ACHN (cell line): Measurements from ENCODE around the gene KLHL17.

Source experiments
- DNase-seq: peaks from one replicate; pipeline ENCODE4 v3.0.0-alpha.2; 2015
- in situ Hi-C: cut with HindIII; loops from 2 replicates; pipeline ENCODE4 v1.10.0; 2017; ENCODE audit warnings: low sequenced_read_pairs, low pct_ligation_motif_present, low pct_unique_long_range_greater_than_20kb

Gene KLHL17

DNA sequence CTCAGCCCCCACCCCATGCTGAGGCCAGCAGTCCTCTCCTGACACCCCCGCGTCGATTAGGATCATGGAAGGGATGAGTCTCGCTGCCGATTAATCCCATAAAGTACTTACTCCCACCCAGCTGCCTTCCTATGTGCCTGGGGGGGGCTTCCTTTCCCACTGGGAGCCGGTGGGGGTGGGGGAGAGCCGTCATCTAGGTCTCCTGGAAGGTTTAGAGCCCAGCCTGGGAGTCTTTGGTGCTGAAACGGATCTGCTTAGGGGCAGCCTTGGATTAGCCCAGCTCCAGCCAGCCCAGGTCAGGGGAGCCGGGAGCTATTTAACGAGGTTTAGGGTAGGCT is 26.8 kb upstream of the KLHL17 start:
- in situ Hi-C loops: no loop called here
- no peak for DNase-seq

DNA sequence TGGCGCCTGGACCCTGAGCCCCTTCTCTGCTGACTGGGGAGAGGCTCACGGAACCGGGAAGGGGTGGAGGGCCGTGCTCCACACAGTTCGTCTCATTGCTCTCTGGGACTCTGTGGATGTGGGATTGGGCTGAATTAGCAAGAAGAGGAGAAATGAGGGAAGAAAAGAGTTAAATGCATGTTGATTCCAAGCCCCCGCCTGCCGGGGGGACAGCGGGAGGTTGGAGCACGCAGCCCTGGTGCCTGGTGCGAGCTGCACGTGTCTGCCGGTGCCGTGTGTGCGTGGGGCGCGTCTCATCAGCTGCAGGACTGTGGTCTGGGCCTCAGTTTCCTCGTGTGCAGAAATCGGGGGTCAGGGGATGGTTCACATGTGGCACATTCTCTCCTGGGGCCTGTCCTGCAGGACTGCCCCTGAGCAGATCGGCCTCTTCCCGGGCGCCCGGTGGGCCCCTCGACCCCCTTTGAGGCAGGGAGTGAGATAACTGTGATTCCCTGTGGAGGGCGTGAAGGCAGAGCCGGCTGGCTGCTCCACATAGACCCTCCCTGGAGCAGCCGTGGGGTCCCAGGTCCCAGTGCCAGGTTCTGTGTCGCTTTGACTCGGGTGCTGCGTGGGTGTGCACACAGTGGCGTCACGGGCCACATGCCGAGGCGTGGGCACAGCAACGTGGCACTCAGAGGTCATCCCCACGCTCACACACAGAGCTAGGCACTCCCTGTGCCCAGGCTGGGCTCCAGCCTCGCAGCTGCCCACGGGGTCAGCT is 25.2 kb upstream of the KLHL17 start:
- in situ Hi-C loops: no loop called here
- no peak for DNase-seq

DNA sequence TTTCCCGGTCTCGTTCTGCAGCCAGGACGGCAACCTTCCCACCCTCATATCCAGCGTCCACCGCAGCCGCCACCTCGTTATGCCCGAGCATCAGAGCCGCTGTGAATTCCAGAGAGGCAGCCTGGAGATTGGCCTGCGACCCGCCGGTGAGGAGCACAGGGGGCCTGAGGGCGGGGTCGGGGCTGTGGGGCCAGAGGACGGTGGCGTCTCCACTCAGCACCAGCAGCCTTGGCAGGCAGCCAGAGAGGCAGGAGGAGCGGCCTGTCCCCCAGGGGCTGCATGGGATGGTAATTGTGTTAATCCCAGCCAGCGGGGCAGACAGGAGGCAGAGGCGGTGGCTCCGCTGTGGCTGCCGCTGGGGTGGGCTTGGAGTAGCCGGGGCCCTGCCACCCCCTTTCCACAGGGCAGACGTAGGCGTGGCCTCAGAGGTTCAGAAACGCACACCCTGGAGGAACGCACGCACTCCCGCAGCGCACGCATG is 24.6 kb upstream of the KLHL17 start:
- in situ Hi-C loops: no loop called here
- no peak for DNase-seq

DNA sequence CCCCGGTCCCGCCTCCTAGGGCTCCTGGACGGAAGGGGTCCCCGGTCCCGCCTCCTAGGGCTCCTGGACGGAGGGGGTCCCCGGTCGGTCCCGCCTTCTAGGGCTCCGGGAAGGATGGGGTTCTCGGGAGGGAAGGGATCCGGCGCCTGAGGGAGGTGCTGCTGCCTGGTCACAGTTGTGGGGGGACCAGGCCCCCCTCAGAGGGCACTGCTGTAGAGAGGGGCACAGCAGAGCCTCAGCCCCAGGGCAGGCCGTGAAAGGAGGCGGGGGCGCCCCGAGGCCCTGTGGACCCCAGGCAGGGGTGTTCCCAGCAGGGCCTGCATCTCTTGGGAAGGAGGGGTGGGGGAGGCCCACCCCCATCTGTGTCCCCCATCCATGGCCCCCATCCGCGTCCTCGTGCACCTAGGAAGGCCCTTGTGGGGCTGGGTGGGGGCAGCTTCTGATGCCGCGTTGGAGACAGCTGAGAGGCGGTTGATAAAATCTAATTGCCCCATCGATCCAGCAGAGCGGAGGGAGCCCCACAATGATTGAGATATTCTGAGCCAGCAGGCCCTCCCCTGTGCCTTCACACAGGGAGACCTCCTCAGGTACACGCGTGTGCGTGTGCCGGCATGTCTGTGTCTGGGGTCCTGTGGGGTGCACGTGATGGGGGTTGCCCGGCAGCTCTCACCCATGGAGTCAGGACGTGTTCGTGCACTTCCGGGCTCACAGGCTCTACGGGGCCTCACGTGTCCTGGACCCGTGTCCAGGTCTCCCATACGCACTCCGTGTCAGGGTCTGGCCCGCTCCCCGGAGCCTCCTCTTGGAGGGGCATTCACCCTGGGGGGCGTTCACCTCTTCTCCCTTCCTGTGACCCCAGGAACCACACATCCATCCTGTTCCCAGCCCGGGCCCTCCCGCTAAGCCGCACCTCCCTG is 23.8 kb upstream of the KLHL17 start:
- DNase-seq: no peak
- in situ Hi-C loops: no loop called here

DNA sequence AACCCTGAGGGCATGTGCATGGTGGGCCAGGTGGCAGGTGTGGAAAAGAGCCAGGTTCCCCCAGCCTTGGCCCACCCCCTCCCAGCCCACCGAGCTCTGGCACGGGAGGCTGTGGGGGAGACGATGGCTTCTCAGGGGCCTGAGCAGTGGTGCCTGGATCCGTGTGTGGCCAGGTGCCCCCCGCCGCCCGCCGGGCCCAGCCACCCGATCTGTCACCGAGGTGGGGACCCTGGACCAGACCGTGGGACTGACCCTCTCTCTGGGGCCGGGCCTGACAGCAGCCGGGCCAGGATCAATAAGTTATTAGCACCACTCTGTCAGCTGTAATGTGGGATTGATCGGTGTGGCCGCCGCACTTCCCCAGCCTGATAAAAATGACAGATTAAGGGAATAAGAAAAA is 22.9 kb upstream of the KLHL17 start:
- in situ Hi-C loops: no loop called here

DNA sequence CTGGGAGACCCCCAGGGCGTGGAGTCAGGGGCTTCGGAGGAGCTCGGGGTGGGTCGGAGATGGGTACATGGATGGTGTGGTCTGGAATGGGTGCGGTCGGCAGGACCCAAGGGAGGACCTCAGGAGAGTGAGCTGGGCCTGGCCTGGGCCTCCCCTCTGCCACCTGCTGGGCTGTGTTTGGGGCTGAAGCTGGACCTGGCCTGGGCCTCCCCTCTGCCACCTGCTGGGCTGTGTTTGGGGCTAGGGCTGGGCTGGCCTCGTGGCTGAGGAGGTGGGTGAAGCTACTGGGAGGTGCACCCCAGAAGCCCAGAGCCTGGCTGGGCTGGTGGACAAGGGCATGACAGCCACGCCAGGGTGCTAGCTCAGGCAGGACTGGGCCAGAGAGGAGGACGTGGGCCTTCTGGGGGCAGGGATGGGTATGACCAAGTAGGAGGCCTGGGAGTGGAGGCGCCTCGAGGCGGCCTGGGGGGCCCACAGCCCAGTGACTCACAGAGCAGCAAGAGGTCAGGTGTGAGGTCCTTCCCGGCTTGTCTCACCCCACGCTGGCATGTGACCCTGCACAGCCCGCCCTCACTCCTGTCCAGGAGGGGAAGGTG is 22.2 kb upstream of the KLHL17 start:
- in situ Hi-C loops: no loop called here
- DNase-seq: peak; percentile 67

More for the DNA sequence above, 22.9 kb upstream of the KLHL17 start:
- no peak for DNase-seq

DNA sequence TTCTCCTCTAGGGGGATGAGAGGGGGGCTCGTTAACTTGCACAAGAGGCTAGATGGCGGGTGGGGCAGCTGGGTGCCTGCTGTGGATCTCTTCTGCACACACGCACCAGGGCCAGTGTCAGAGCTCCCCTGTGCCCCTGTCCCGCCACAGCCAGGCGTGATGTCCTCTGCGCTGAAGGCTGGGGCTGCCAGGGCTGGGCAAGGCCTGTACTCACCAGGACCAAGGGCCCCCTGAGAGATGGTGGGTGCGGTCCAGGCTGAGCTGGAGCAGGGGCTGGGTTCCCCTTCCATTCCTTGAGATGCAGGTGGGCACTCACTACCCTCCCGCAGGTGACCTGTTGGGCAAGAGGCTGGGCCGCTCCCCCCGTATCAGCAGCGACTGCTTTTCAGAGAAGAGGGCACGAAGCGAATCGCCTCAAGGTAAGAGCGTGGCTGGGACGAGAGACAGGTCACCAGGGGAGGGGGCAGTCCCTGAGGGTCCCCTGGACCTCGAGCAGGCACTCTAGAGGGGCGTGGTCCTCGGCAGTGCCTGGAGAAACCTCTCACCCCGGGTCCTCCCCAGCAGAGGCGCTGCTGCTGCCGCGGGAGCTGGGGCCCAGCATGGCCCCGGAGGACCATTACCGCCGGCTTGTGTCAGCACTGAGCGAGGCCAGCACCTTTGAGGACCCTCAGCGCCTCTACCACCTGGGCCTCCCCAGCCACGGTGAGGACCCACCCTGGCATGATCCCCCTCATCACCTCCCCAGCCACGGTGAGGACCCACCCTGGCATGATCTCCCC is 21.5 kb upstream of the KLHL17 start:
- DNase-seq: no peak
- in situ Hi-C loops: no loop called here

DNA sequence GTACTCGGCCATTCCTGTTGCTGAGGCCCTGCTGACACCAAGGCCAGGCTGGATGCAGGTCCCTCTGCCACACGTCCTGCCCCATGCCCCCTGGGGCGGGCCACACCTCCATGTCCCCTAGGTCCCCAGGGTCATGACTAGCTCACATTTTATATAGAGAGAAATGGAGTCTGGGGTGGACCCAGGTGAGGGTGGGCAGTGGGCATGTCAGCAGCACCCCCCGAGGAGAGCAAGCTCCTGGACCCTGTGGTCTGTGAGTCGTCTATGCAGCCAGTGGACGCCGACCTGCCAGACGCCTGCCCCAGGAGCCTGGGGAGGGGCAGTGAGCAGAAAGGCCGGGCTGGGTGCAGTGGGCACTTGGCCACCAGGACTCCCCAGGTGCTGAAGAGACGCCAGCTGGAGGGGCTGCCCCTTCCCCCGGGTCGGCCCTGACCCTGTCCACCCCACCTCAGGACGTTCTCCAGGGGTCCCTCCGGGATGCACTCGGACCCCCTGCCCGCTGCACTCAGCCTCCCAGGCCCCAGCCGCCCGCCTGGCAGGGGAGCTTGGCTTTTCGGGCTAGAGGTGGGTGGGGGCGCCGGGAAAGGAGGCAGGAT is 20.8 kb upstream of the KLHL17 start:
- in situ Hi-C loops: no loop called here

DNA sequence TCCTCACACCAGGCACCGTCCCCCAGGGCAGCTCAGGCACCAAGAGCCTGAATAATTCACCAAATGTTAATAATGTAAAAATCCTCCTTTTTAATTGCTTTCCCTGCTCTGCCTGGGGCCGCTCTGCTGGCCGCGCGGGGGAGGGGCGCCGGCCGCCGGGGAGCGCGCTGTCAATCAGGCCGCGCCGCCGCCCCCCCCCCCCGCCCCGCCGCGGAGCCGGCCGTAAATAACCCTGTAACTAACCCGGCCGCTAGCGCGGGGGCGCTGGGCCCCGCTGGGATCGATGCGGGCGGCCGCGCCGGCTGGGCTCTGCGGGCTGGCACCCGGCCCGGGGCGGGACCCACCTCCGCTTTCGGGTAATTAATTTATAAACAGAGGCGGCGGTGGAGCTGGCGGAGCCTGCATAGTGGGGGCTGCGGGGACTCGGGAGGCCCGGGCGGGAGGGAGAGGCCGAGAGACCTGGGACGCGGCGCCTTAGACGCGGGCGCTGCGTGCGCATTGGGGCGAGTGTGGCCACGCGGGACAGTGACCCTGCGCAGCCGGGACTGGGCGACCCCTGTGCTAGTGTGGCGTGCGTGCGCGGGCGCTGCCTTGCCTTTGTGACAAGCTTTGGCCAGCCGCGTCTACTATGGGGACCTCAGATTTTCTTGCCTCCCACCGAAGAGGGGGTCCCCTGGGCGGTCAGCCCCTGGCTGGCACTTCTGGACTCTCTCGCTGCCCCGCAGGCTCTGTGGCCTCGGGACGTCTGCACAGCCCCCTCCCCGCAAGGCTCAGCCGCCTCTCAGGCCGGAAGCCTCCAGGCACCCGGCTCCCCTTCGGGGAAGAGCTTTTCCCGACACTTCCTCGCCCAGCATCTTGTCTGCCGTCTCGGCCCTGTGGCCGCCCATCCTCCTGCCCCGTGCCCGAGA is 20.0 kb upstream of the KLHL17 start:
- in situ Hi-C loops: no loop called here
- DNase-seq: peak; percentile 60

More for the DNA sequence above, 20.8 kb upstream of the KLHL17 start:
- DNase-seq: no peak

DNA sequence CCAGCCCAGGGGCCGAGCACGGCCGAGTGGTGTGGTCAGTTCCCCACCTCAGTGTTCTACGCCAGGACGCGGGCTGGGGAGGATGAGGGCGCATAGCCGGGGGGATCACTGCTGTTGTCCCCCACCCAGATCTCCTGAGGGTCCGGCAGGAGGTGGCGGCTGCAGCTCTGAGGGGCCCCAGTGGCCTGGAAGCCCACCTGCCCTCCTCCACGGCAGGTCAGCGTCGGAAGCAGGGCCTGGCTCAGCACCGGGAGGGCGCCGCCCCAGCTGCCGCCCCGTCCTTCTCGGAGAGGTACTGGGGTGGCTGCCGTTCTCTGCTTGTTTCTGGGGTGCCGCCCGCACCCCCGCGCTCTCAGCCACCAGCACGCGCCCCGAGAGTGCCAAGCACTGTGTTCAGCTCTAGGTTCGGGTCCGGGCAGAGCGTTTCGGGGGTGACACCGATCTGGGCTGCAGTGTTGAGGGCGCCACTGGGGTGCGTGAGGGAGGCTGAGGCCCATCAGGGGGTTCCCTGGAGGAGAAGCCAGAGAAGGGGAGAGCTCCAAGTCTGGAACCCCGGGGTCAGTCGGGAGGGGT is 19.3 kb upstream of the KLHL17 start:
- DNase-seq: no peak
- in situ Hi-C loops: no loop called here

DNA sequence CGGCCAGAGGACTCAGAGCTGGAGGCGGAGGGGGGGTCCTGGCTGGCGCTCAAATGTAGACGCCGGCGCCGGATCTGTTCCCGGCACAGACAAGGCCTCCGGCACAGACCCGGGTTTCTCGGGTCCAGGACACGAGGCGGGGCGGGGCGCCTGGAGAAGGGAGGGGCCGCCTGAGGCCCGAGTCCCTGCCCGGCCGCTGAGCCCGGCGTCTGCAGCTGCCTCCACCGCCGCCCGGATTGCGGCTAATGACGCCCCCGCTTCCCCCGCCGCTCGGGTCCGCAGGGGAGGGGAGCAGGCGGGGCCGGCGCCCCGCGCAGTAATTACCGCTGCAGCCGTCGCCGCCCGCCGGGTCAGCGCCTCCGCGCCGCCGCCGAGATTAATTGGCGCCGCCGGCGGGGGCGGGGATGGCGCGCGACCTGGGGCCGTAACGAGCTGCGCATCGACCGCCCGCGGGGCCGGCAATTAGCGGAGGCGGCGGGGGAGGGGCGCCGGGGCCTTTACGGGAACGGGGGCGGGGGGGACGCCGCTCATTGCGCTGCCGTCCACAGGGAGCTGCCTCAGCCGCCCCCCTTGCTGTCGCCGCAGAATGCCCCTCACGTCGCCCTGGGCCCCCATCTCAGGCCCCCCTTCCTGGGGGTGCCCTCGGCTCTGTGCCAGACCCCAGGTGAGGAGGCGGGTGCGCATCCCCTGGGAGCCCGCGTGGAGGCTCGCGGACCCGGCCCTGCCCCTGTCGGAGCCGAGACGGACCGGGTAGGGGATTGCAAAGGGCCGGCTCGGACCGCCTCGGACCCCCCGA is 18.6 kb upstream of the KLHL17 start:
- DNase-seq: peak; percentile 44
- in situ Hi-C loops: no loop called here

DNA sequence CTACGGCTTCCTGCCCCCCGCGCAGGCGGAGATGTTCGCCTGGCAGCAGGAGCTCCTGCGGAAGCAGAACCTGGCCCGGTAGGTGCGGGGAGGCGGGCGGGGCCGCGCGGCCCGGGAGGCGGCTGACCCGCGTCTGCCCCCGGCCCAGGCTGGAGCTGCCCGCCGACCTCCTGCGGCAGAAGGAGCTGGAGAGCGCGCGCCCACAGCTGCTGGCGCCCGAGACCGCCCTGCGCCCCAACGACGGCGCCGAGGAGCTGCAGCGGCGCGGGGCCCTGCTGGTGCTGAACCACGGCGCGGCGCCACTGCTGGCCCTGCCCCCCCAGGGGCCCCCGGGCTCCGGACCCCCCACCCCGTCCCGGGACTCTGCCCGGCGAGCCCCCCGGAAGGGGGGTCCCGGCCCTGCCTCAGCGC is 18.0 kb upstream of the KLHL17 start:
- no peak for DNase-seq
- in situ Hi-C loops: no loop called here

DNA sequence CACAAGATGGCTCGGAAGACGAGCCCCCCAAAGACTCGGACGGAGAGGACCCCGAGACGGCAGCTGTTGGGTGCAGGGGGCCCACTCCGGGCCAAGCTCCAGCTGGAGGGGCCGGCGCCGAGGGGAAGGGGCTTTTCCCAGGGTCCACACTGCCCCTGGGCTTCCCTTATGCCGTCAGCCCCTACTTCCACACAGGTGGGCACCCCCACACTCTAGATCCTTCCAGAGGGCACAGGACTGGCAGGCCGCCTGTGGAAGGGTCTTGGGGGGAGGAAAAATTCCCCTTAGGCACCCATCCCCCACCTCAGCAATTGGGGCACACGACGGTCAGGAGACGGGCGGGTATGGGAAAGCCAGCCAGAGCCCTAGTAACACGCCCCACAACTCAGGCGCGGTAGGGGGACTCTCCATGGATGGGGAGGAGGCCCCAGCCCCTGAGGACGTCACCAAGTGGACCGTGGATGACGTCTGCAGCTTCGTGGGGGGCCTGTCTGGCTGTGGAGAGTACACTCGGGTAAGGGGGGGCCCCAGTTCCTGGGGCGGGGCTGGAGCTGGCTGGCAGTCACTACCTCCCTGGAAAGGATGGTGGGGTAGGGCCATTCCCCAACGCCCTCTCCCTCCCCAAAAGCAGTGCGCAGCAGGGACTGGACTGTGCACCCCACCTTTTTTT is 17.4 kb upstream of the KLHL17 start:
- in situ Hi-C loops: no loop called here
- DNase-seq: no peak

DNA sequence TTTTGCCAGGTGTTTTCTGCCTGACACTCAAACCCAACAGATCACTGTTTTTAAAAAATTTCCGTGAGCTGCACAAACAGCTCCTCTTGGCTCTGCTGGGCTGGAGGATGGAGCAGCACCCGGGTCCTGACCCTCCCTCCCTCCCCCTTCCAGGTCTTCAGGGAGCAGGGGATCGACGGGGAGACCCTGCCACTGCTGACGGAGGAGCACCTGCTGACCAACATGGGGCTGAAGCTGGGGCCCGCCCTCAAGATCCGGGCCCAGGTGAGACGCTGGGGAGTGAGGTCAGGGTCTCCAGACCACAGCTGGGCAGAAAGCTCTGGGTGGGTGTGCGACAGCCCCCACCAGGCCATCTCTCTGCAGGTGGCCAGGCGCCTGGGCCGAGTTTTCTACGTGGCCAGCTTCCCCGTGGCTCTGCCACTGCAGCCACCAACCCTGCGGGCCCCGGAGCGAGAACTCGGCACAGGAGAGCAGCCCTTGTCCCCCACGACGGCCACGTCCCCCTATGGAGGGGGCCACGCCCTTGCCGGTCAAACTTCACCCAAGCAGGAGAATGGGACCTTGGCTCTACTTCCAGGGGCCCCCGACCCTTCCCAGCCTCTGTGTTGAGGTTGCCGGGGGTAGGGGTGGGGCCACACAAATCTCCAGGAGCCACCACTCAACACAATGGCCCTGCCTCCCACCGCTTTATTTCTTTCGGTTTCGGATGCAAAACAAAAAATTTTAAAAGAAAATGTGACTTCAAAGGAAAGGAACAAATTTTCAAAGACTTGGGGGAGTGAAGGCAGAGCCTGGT is 16.6 kb upstream of the KLHL17 start:
- in situ Hi-C loops: no loop called here
- DNase-seq: no peak
